WERI-Rb-1 (cell line): ENCODE measurements around the gene TMEM132E.

ENCODE experiments used
- DNase-seq: peaks from one replicate; pipeline ENCODE4 v3.0.0-alpha.2; 2020
- H3K27ac ChIP-seq: fragments of 250-450 bp; sonication (Bioruptor Pico); 2 replicates; pipeline ENCODE4 v1.5.1; 2020; ENCODE audit warnings: mild to moderate bottlenecking, moderate library complexity
- H3K27me3 ChIP-seq: fragments of 250-450 bp; sonication (Bioruptor Pico); 2 replicates; pipeline ENCODE4 v1.5.1; 2021; ENCODE audit warnings: mild to moderate bottlenecking, low read depth, moderate library complexity; ENCODE audit not compliant: insufficient read depth, severe bottlenecking
- H3K36me3 ChIP-seq: fragments of 250-450 bp; sonication (Bioruptor Pico); 2 replicates; pipeline ENCODE4 v1.5.1; 2020; ENCODE audit warnings: mild to moderate bottlenecking, moderate library complexity
- H3K4me3 ChIP-seq: 2 replicates; pipeline ENCODE4 v1.5.1; 2011; ENCODE audit warnings: low read depth, mild to moderate bottlenecking, control low read depth, low read length
- H3K9me3 ChIP-seq: fragments of 250-450 bp; sonication (Bioruptor Pico); 2 replicates; pipeline ENCODE4 v1.5.1; 2021; ENCODE audit warnings: mild to moderate bottlenecking, moderate library complexity; ENCODE audit not compliant: severe bottlenecking
- TF ChIP-seq, protein P1 (sequence below): IDR thresholded peaks from 2 replicates; pipeline ENCODE4 v1.5.1; 2011; ENCODE audit warnings: low read depth, mild to moderate bottlenecking, control low read depth, inconsistent platforms, low read length

Gene TMEM132E

DNA sequence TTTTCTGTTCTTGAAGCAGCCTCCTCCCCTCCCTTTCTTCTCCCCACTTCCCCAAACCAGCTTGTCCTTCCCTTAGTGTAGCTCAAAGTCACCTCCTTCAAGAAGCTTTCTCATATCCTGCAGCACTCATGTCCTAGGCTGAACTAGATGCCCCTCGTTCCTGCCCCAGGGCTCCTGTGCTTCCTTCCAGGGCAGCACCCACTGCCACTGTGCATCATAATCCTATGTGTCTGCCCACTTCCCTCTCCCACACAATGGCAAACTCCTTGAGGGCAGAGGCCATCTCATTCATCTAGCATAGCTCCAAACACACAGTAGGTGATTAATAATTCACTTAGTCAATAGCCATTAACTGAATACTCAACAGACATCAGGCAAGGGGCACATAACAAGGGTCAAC, 6.9 kb upstream of the TMEM132E start:
- no peak for DNase-seq
- no peak overlapping the region for H3K4me3 ChIP-seq
- H3K36me3 ChIP-seq, result no peaks in the 10 kb centered on the region
- H3K27ac ChIP-seq, result no peak overlapping the region
- TF ChIP-seq, protein P1, sequence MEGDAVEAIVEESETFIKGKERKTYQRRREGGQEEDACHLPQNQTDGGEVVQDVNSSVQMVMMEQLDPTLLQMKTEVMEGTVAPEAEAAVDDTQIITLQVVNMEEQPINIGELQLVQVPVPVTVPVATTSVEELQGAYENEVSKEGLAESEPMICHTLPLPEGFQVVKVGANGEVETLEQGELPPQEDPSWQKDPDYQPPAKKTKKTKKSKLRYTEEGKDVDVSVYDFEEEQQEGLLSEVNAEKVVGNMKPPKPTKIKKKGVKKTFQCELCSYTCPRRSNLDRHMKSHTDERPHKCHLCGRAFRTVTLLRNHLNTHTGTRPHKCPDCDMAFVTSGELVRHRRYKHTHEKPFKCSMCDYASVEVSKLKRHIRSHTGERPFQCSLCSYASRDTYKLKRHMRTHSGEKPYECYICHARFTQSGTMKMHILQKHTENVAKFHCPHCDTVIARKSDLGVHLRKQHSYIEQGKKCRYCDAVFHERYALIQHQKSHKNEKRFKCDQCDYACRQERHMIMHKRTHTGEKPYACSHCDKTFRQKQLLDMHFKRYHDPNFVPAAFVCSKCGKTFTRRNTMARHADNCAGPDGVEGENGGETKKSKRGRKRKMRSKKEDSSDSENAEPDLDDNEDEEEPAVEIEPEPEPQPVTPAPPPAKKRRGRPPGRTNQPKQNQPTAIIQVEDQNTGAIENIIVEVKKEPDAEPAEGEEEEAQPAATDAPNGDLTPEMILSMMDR, result no peak
- peaks cover 7% of the 10 kb centered on the region for H3K9me3 ChIP-seq
- H3K27me3 ChIP-seq, result peaks cover 13% of the 10 kb centered on the region

DNA sequence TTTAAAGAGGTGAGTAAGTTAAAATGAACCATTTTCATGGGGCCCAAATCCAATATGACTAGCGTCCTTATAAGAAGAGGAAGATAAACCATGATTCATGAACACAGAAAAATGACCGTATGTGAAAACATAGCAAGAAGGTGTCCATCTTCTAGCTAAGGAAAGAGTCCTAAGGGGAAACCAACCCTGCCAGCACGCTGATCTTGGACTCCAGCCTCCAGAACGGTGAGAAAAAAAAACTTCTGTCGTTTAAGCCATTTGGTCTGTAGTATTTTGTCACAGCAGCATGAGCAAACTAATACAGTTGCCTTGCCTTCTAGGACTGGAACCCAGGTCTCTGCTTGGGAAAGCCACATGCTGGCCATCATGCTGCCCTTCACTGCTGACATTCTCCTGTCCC, 4.2 kb upstream of the TMEM132E start:
- H3K4me3 ChIP-seq, result no peak overlapping the region
- peaks cover 7% of the 10 kb centered on the region for H3K9me3 ChIP-seq
- H3K27me3 ChIP-seq, result peaks cover 34% of the 10 kb centered on the region
- no peak overlapping the region for H3K27ac ChIP-seq
- H3K36me3 ChIP-seq, result no peaks in the 10 kb centered on the region
- TF ChIP-seq, protein P1, result no peak
- DNase-seq, result no peak

DNA sequence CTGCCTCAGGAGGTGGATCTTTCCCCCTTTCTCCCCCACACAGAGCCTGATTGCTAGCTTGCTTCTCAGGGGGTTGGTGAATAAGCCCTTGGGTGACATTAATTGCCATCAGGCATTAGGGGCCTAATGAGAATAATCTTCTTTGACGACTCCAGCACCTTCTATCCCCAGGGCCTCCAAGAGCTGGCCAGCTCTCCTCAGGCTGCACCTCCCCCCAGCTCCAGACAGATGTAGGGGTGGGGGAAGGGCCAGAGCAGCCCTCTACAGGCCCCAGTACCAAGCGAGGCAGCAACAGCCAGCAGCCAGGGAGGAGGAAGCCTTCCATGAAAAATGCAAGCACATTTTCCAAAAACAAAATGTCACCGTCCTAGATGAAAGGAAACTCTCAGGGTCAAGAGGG, 1.4 kb upstream of the TMEM132E start:
- TF ChIP-seq, protein P1, result no peak
- H3K27me3 ChIP-seq, result peaks cover 63% of the 10 kb centered on the region
- peaks cover 7% of the 10 kb centered on the region for H3K9me3 ChIP-seq
- H3K36me3 ChIP-seq, result no peaks in the 10 kb centered on the region
- H3K4me3 ChIP-seq, result no peak overlapping the region
- H3K27ac ChIP-seq, result no peak overlapping the region
- peak; percentile 85 for DNase-seq

DNA sequence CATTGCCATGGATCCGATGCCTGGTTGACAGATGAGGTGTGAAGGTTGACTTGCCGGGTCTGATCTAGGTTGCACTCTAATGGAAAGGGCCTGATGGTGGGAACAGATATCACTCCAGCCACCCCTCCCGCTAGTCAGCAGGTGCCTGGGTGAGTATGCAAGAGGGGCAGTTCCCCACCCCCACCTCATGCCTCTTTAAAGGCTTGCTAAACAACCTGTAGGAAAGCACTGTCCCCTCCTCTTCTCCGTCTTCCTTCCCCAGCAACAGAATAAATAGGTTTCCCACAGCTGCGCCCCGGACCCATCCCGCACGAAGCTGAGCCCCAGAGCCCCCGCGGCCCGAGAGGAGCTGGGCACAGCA, 746 bp upstream of the TMEM132E start:
- H3K27ac ChIP-seq, result no peak overlapping the region
- peaks cover 69% of the 10 kb centered on the region for H3K27me3 ChIP-seq
- H3K36me3 ChIP-seq, result no peaks in the 10 kb centered on the region
- TF ChIP-seq, protein P1, result no peak
- peaks cover 7% of the 10 kb centered on the region for H3K9me3 ChIP-seq
- DNase-seq, result no peak
- H3K4me3 ChIP-seq, result peak overlapping the region; percentile 51

DNA sequence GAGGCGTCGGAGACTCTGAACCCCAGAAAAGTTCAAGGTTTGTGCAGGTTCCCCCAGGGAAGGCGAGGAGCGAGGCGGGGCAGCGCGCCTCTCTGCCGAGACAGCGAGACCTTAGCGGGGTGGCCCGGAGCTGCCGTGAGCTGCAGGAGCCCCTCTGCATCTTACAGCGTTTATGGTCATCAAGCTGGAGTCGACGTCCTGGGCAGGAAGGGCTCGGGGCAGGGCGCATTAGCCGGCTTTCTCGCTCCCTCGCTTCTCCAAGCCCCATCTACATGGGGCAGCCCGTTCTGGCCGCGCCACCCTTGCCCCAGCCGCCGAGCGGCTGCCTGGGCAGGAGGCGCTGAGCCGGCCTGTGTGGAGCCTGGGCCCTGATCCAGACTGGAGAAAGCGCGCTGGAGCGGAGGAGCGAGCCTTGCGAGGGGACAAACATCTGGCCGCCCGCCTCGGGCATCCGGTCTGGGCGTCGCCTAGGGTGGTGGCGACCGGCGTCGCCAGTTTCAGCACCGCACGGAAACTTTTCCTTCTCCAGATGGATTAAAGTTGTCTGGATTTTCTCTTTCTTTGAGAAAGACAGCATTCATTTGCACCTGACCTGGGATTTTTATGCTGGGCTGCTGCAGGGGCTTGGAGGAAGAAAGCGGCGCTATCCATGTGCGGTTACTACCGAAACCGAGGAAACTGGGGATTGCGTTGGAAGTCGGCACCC, 750 bp downstream of the TMEM132E start:
- no peak for DNase-seq
- Histone ChIP-seq H3K27ac (no peak overlapping the region), H3K9me3 (peaks cover 7% of the 10 kb centered on the region), H3K36me3 (no peaks in the 10 kb centered on the region), H3K4me3 (peak overlapping the region; percentile 51), H3K27me3 (peaks cover 84% of the 10 kb centered on the region)
- TF ChIP-seq, protein P1, result no peak
